Measurements from ENCODE around the gene NAA10. TPM values are rescaled to one million over a fixed set of nuclear protein-coding genes. Genes with fewer than 3 reads are reported as not detected.

NAA10 gene
- total and polyA plus RNA-seq, 2 experiments from 2014 or later = 90.1 to 186 TPM

DNA sequence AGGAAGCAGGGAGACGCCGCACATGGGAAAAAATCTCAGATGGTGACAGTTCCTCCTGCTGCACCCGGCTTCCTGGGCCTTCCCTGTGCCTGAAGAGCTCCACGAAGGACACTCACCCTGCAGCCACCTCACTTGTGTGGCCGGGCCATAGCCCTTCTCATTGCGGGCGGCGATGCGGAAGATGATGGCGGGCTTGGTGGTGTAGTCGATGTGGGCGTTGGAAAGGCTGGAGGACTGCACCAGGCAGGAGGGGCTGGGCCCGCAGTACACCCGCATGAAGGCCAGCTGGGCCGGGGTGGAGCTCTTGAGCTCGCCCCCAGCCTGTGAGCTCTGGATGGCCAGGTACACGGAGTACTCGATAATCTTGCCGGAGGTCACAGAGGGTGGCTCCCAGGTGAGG lies 15.3 kb upstream of the NAA10 start:
- TF ChIP-seq, protein P1, sequence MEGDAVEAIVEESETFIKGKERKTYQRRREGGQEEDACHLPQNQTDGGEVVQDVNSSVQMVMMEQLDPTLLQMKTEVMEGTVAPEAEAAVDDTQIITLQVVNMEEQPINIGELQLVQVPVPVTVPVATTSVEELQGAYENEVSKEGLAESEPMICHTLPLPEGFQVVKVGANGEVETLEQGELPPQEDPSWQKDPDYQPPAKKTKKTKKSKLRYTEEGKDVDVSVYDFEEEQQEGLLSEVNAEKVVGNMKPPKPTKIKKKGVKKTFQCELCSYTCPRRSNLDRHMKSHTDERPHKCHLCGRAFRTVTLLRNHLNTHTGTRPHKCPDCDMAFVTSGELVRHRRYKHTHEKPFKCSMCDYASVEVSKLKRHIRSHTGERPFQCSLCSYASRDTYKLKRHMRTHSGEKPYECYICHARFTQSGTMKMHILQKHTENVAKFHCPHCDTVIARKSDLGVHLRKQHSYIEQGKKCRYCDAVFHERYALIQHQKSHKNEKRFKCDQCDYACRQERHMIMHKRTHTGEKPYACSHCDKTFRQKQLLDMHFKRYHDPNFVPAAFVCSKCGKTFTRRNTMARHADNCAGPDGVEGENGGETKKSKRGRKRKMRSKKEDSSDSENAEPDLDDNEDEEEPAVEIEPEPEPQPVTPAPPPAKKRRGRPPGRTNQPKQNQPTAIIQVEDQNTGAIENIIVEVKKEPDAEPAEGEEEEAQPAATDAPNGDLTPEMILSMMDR (IDR thresholded peaks at IDR 0.05; ENCODE audit: low read depth, low read length) = no peak
- Histone ChIP-seq H3K27ac (no peak overlapping the region), H3K4me1 (ENCODE audit: low read depth) (no peaks in the 10 kb centered on the region), H3K36me3 (peaks cover 3% of the 10 kb centered on the region), H3K4me3 (no peak overlapping the region), H3K9me3 (ENCODE audit: low read depth) (no peaks in the 10 kb centered on the region), H3K27me3 (no peaks in the 10 kb centered on the region)
- no peak for DNase-seq (ENCODE audit: low read depth in 1 of 2, low spot score in 1 of 2)

DNA sequence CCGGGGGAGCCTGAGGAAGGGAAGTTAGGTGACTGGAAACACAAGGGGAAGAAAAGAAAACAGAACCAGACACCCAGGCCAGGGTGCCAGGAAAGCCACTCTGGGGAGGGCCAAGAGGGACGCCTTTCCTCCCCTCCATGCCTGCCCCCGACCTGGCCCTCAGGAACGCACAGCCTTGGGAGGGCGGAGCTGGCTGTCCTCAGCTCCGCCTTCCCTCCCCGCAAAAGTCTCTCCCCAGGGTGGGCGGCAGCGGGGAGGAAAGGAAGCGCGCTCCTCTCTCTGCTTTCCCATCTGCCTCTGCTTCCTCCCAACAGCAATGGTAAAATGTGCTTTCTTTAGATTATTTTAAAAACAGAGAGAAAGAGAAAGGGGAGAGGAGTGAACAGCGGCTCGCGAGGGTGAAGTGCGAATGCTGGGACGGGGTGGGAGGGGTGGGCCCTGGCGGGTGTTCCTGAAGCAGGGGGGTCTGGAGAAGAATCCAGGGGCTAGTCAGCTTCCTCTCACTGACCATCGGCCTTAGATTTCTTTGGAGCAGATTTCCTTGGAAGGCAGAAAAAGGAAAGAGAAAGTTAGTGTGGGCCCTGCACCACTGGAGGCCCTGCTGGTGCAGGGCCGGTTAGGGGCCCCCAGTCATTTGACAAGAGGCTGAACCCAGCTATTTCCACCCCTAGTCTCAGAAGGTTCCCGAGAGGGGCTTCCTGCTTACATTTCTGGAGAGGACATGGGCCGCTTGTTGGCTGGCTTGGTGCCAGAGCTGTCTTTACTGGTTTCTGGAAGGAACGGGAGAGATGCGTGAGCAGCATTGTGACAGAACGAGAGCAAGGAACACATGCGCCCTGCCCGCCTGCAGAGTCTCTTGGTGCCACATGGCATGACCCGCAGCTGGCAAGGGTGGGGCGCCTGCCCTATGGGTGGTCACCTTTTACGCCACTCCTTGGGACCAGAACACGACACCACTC lies 14.3 kb upstream of the NAA10 start:
- Histone ChIP-seq H3K36me3 (peaks cover 3% of the 10 kb centered on the region), H3K27ac (no peak overlapping the region), H3K27me3 (no peaks in the 10 kb centered on the region), H3K9me3 (ENCODE audit: low read depth) (no peaks in the 10 kb centered on the region), H3K4me3 (no peak overlapping the region), H3K4me1 (ENCODE audit: low read depth) (no peaks in the 10 kb centered on the region)
- TF ChIP-seq, protein P1 (IDR thresholded peaks at IDR 0.05; ENCODE audit: low read depth, low read length) = no peak
- DNase-seq (ENCODE audit: low read depth in 1 of 2, low spot score in 1 of 2) = no peak

DNA sequence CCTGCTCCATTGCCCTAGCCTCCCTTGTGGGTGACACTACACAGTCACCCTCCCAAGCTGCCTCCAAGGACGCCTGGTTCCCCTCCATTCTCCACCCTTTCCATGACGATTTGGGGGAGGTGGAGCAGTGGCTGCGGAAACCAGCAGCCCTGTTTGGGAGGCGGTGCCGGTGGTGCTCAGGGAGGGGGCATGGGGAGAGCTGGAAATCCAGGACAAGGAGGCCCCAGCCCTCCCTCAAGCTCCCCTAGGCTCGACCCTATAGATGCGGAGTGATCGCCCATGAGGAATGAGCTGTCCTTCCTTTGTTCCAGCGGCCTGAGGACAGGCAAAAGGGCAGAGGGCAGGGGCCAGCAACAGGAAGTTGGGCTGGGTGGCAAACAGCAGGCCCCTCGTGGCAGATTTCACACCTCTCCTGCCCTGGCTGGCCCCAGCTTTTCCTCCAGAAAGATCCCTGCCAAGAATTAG lies 13.2 kb upstream of the NAA10 start:
- peak overlapping the region; percentile 39 for H3K27ac ChIP-seq
- TF ChIP-seq, protein P1 (IDR thresholded peaks at IDR 0.05; ENCODE audit: low read depth, low read length) = no peak
- DNase-seq (ENCODE audit: low read depth in 1 of 2, low spot score in 1 of 2) = no peak
- H3K4me3 ChIP-seq = no peak overlapping the region
- H3K36me3 ChIP-seq = peaks cover 3% of the 10 kb centered on the region
- no peaks in the 10 kb centered on the region for H3K27me3 ChIP-seq
- H3K4me1 ChIP-seq (ENCODE audit: low read depth) = no peaks in the 10 kb centered on the region
- H3K9me3 ChIP-seq (ENCODE audit: low read depth) = no peaks in the 10 kb centered on the region

DNA sequence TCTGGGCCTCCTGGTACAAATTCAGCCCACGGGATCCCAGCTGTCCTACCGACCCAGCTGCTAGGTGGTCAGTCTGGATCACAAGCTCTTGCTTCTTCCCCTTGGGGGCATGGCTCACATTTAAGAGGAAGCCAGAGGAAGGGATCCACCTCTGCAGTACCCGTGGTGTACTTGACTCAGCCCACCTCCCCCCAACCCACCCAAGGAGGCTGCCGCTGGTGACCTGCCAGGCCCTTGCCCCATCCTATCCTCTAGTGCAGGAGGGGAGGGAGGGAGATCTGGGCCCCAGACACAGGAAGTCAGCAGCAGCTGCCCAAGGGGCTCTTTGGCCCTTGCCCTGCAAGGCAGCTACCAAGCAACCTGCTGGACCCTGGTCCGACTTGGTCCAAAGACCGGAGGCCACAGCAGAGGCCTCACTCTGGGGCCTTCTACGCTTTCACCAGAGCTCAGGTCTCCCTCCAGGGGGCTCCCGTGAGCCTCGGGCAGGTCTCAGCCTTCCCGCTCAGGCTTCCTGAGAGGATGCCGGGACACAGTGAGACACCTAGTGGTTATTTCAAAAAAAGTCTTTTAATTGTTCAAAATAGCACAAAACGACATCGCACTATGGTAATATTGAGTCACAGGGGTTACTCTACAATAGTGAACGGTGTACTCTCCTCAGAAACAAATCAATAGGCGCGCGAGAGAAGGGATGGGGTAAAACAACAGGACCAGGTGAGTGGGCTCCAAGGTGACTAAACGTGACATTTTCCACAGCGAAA lies 12.4 kb upstream of the NAA10 start:
- Histone ChIP-seq H3K36me3 (peaks cover 3% of the 10 kb centered on the region), H3K9me3 (ENCODE audit: low read depth) (no peaks in the 10 kb centered on the region), H3K27me3 (no peaks in the 10 kb centered on the region), H3K27ac (peak overlapping the region; percentile 39), H3K4me1 (ENCODE audit: low read depth) (no peaks in the 10 kb centered on the region), H3K4me3 (no peak overlapping the region)
- peak; percentile 78 to 82 for DNase-seq (ENCODE audit: low read depth in 1 of 2, low spot score in 1 of 2)
- TF ChIP-seq, protein P1 (IDR thresholded peaks at IDR 0.05; ENCODE audit: low read depth, low read length) = peak; percentile 83

DNA sequence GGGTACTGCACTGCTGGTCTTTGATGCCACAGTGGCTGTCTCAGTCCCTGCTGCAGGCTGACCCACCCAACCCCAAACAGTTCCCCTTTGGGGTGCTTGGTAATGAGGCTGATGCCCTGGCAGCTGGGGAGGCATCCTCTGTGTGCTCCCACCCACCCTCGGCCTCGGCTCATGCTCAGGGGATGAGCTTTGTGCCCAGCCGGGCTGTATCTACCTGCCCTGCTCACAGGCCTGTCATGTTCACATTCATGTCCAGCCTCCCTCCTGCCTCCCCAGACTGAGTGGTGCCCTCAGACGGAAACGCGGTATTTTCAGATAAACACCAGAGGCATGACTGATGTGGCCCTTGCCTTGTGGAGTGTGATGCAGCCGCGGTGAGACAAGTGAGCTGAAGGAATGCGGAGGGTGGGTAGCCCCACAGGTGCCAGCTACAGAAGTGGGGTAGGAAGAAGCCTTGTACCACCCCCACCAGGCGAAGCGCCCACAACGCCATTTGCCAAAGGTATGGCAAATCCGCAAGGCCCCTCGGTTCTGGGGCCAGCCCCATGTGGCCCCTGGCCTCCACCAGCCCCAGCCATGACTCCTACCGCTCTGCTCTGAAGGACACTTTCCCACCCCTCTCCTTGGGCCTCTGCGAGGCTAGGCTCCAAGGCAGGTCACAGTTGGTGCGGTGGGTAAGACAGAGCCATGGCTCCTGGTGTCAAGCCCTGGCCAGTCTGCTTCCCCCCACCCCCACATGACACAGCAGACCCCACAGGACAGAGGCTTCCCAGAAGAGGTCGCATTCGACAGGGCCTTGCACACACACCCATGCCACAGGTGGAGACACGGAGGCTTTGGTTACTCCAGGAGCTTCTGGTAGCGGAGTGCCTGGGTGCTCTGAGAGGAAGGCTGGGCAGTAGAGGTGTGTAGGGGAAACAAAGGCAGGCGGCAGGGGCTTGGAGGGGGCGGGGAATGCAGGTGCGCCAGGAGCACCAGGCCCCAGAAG lies 11.4 kb upstream of the NAA10 start:
- Histone ChIP-seq H3K36me3 (peaks cover 3% of the 10 kb centered on the region), H3K27me3 (no peaks in the 10 kb centered on the region), H3K9me3 (ENCODE audit: low read depth) (no peaks in the 10 kb centered on the region), H3K4me3 (no peak overlapping the region), H3K4me1 (ENCODE audit: low read depth) (no peaks in the 10 kb centered on the region), H3K27ac (peak overlapping the region; percentile 9)
- DNase-seq (ENCODE audit: low read depth in 1 of 2, low spot score in 1 of 2) = no peak
- TF ChIP-seq, protein P1 (IDR thresholded peaks at IDR 0.05; ENCODE audit: low read depth, low read length) = no peak
